Hepatocyte (in vitro differentiated cells): ENCODE data around the gene DUSP16.

ENCODE experiments used
- CTCF ChIP-seq: fragments of 200-600 bp; sonication (generic); IDR thresholded peaks from 2 replicates; pipeline ENCODE4 v1.5.1; 2016; ENCODE audit warnings: antibody characterized with exemption, mild to moderate bottlenecking; ENCODE audit not compliant: poor library complexity
- EZH2 ChIP-seq: fragments of 200-600 bp; sonication (generic); IDR thresholded peaks from 2 replicates; pipeline ENCODE4 v1.6.1; 2016; ENCODE audit warnings: antibody characterized with exemption, mild to moderate bottlenecking, borderline replicate concordance

GRCh38 chr12:12562585-12563261 lies at the start of gene DUSP16:
- no peak for TF ChIP-seq EZH2
- TF ChIP-seq CTCF: no peak
